HEK293T (cell line): ENCODE data around the gene CKB.

Experiments
- CTCF ChIA-PET: fragments of 350-600 bp; formaldehyde crosslinking; extraction: SDS; loops from one replicate; lab custom pipeline; 2021; ENCODE audit warnings: antibody characterized with exemption, inconsistent platforms; lab: Yijun Ruan, JAX
- POLR2A ChIA-PET: fragments of 350-600 bp; formaldehyde crosslinking; extraction: SDS; loops from one replicate; lab custom pipeline; 2020; ENCODE audit warnings: antibody characterized with exemption, inconsistent platforms; lab: Yijun Ruan, JAX
- DNase-seq: peaks from one replicate; pipeline ENCODE4 v3.0.0; 2012; ENCODE audit warnings: mixed read lengths; ENCODE audit errors: extremely low spot score
- ARNT ChIP-seq: fragments of 450-650 bp; IDR thresholded peaks from 2 replicates; pipeline ENCODE4 v1.6.1; 2017; ENCODE audit warnings: mild to moderate bottlenecking
- BHLHE40 ChIP-seq: fragments of 450-650 bp; IDR thresholded peaks from 2 replicates; pipeline ENCODE4 v1.6.1; 2016; ENCODE audit warnings: mild to moderate bottlenecking, moderate library complexity, borderline replicate concordance
- CTBP1 ChIP-seq: fragments of 450-650 bp; IDR thresholded peaks from 2 replicates; pipeline ENCODE4 v1.6.1; 2016; ENCODE audit warnings: borderline replicate concordance
- ELF4 ChIP-seq: fragments of 450-650 bp; IDR thresholded peaks from 2 replicates; pipeline ENCODE4 v1.6.1; 2017; ENCODE audit warnings: antibody characterized with exemption
- FOXA1 ChIP-seq: fragments of 450-650 bp; IDR thresholded peaks from 2 replicates; pipeline ENCODE4 v1.6.1; 2016; ENCODE audit warnings: mild to moderate bottlenecking
- FOXK2 ChIP-seq: fragments of 450-650 bp; IDR thresholded peaks from 2 replicates; pipeline ENCODE4 v1.6.1; 2016; ENCODE audit warnings: mild to moderate bottlenecking
- FOXM1 ChIP-seq: fragments of 450-650 bp; IDR thresholded peaks from 2 replicates; pipeline ENCODE4 v1.6.1; 2017; ENCODE audit warnings: mild to moderate bottlenecking, borderline replicate concordance
- HDGF ChIP-seq: fragments of 450-650 bp; IDR thresholded peaks from 2 replicates; pipeline ENCODE4 v1.6.1; 2017; ENCODE audit warnings: antibody characterized with exemption, borderline replicate concordance
- L3MBTL2 ChIP-seq: fragments of 450-650 bp; conservative IDR thresholded peaks from 2 replicates; pipeline ENCODE4 v1.6.1; 2016; ENCODE audit warnings: mild to moderate bottlenecking
- LEF1 ChIP-seq: fragments of 450-650 bp; IDR thresholded peaks from 2 replicates; pipeline ENCODE4 v1.6.1; 2017; ENCODE audit warnings: mild to moderate bottlenecking, borderline replicate concordance
- NFRKB ChIP-seq: fragments of 450-650 bp; IDR thresholded peaks from 2 replicates; pipeline ENCODE4 v1.6.1; 2016; ENCODE audit warnings: mild to moderate bottlenecking, moderate library complexity
- SP1 ChIP-seq: fragments of 450-650 bp; IDR thresholded peaks from 2 replicates; pipeline ENCODE4 v1.6.1; 2017
- SUZ12 ChIP-seq: fragments of 450-650 bp; IDR thresholded peaks from 2 replicates; pipeline ENCODE4 v1.6.1; 2016; ENCODE audit warnings: mild to moderate bottlenecking
- TARDBP ChIP-seq: fragments of 450-650 bp; IDR thresholded peaks from 2 replicates; pipeline ENCODE4 v1.6.1; 2016
- ZNF384 ChIP-seq: fragments of 450-650 bp; IDR thresholded peaks from 2 replicates; pipeline ENCODE4 v1.6.1; 2016
- TF ChIP-seq, protein P1 (sequence below): fragments of 450-650 bp; IDR thresholded peaks from 2 replicates; pipeline ENCODE4 v1.6.1; 2016

CKB gene

DNA sequence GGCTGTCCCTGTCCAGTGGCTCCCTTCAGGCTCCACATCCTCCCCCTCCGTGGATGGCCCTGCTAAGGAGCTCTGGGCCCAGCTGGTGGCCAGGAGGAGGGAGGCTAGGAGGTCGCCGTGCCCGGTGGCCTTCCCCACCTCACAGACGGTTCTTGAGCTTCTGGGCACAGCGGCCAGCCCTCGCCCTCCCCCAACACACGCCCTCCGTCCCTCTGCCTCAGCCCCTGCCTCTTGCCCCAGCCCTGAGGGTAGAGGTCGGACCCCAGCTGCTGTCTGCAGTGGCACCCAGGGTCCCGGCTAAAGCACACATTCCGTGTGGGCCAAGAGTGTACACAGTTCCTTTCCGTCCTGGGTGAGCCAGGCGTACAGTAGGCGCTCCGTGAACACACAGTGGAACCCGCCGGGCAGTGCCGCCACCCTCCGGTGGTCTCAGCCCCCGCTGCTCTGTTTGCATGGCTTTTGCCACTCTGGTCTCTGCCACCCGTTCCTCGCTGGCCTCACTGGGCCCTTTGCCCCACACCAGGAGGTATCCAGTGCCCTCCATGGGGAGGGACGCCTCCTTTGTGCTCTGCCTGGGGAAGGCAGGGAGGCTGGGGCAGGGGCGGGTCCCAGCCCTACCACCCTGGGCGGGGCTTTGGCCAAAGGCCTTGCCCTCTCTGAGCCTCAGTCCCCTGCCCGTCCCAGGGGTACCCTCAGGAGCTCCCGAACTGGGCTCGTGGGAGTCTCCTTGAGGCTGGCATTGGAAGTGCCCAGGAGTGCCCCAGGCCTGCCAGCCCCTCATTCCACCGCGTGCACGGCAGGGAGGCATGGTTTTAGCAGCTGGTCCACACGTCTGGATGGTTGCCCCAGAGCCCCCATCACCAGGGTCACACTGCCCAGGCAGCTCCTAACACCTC is 19.3 kb upstream of the CKB start:
- no peak for DNase-seq
- POLR2A ChIA-PET, result interaction anchor here (0.5 to 2.3 kb wide), 4 partner anchors 13 to 23 kb away, joined by 4 to 13 read pairs (median 5); partner anchors contain the start of genes CKB and TRMT61A
- TF ChIP-seq, protein P1, sequence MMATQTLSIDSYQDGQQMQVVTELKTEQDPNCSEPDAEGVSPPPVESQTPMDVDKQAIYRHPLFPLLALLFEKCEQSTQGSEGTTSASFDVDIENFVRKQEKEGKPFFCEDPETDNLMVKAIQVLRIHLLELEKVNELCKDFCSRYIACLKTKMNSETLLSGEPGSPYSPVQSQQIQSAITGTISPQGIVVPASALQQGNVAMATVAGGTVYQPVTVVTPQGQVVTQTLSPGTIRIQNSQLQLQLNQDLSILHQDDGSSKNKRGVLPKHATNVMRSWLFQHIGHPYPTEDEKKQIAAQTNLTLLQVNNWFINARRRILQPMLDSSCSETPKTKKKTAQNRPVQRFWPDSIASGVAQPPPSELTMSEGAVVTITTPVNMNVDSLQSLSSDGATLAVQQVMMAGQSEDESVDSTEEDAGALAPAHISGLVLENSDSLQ, result no peak
- TF ChIP-seq FOXM1, result no peak
- TF ChIP-seq TARDBP, result no peak
- no peak for TF ChIP-seq BHLHE40
- TF ChIP-seq ARNT, result no peak
- no peak for TF ChIP-seq SUZ12
- TF ChIP-seq ELF4, result no peak
- no peak for TF ChIP-seq L3MBTL2
- no peak for TF ChIP-seq SP1
- TF ChIP-seq CTBP1, result no peak
- CTCF ChIA-PET, result interaction anchor here (3.1 kb wide), 1 partner anchor 23 kb away, joined by 13 read pairs; no protein-coding TSS in a partner anchor

DNA sequence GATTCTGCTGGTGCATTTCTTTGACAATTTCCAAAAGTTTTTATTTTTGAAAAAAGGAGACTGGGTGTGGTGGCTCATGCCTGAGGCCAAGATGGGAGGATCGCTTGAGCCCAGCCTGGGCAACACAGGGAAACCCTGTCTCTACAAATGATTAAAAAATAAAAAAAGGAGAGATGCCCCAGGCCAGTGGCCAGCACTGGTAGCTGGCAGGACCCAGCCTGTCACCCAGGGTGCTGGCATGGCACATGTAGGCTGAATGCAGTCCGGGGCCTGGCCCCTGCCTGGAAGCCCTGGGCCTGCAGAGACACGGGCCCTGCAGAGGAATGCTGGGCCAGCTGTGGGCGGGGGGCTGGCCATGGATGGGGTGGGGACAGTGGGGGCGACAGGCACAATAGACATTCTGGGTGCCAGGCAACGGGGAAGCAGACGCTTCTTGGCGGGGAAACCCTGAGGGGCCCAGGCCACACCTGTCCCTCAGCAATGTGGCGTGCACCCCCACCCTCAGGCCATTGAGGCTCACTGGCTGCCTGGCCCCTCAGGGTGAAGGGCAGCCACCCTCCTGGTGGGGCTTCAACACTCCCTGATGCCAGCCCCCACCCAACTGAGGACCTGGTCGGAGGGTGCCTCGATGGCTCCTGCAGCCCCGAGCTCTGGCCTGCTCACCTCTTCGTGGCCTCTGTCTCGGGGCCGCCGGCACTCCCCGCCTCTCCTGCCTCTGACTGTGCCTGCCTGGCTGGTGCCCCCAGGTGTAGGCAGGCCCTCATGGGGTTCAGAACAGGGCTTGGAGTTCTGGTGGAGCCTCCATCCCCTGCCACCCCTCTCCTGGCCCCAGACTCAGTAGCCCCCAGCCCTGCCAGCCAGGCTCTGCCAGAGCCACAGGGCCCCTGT is 18.4 kb upstream of the CKB start:
- ChIA-PET CTCF (interaction anchor here (0.5 to 3.1 kb wide), 3 partner anchors 22 to 249 kb away, joined by 3 to 13 read pairs (median 5); no protein-coding TSS in a partner anchor), POLR2A (interaction anchor here (1.4 to 2.3 kb wide), 3 partner anchors 12 to 22 kb away, joined by 6 to 14 read pairs (median 13); partner anchors contain the start of genes CKB and TRMT61A)
- no peak for DNase-seq
- no peak for TF ChIP-seq ARNT
- TF ChIP-seq NFRKB, result no peak
- TF ChIP-seq, protein P1, result no peak
- TF ChIP-seq FOXK2, result no peak
- TF ChIP-seq ZNF384, result no peak
- no peak for TF ChIP-seq FOXA1

- no peak for DNase-seq
- CTCF ChIA-PET, result no interaction called here
Measured at GRCh38 chr14:103539056-103539825, 16.6 kb upstream of the CKB start.

GRCh38 chr14:103538291-103539055 is 15.8 kb upstream of the CKB start:
- POLR2A ChIA-PET, result interaction anchor here (0.6 to 1.9 kb wide), 4 partner anchors 10 to 408 kb away, joined by 3 to 8 read pairs (median 5); partner anchors contain the start of genes CKB and TRMT61A
- CTCF ChIA-PET, result interaction anchor here (0.7 kb wide), 1 partner anchor 19 kb away, joined by 3 read pairs; no protein-coding TSS in a partner anchor

More at GRCh38 chr14:103539056-103539825, 16.6 kb upstream of the CKB start:
- POLR2A ChIA-PET, result interaction anchor here (1.0 to 2.3 kb wide), 4 partner anchors 10 to 19 kb away, joined by 4 to 13 read pairs (median 7); partner anchors contain the start of genes CKB and TRMT61A
- TF ChIP-seq NFRKB (no peak), LEF1 (no peak), SP1 (no peak), CTBP1 (no peak), FOXA1 (no peak), FOXM1 (no peak), ELF4 (no peak), ZNF384 (no peak), FOXK2 (no peak), ARNT (no peak), HDGF (no peak), TARDBP (no peak), SUZ12 (no peak), BHLHE40 (no peak), L3MBTL2 (no peak)
- TF ChIP-seq, protein P1, result no peak

More at GRCh38 chr14:103538291-103539055, 15.8 kb upstream of the CKB start:
- TF ChIP-seq HDGF (no peak), FOXK2 (no peak), SUZ12 (no peak), SP1 (no peak)
- TF ChIP-seq, protein P1, result no peak
- DNase-seq, result no peak
